Cardiac fibroblast (primary cell): ENCODE results near the gene MKRN1.
"Not testable (repeated sequence)": the region's sequence is repeated elsewhere in the genome, so short reads cannot be mapped to it uniquely, and the experiment has no call there.

Experiments used
- DNase-seq, 2 donors: peaks; one replicate each; pipeline versions ENCODE4 v3.0.0 to v3.0.0-alpha.2; 2010; ENCODE audit warnings: low read depth in 2 of 2
- H3K4me3 ChIP-seq, 2 donors: replicated peaks in 1 of 2; 1 replicate in 1 of 2; 2 replicates in 1 of 2; pipeline ENCODE4 v1.5.1; 2011; ENCODE audit warnings: low read depth in 2 of 2, low read length in 2 of 2, mild to moderate bottlenecking in 2 of 2, moderate library complexity in 1 of 2
- TF ChIP-seq, protein P1 (sequence below): IDR thresholded peaks from one replicate; pipeline ENCODE4 v1.5.1; 2011; ENCODE audit warnings: low read depth, mild to moderate bottlenecking, low read length, inconsistent platforms

MKRN1 gene

DNA sequence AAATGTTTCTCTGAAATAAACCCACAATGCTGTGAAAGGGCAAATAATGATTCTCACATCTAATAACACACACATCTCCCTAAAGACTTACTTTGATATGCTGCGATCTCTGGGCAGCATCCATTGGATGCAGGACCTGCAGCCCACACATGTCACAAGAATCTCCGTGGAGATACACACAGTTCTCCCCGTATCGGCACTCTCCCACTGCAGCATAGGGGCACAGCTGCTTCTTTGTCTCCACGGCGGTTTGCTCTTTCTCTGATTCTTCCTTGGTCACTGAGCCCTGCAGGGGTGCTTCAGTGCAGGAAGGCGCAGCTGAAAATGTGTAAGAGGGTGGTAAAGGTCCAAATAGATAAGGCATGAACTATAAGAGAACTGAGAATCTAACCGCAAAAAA lies 20.4 kb downstream of the MKRN1 start:
- TF ChIP-seq, protein P1, sequence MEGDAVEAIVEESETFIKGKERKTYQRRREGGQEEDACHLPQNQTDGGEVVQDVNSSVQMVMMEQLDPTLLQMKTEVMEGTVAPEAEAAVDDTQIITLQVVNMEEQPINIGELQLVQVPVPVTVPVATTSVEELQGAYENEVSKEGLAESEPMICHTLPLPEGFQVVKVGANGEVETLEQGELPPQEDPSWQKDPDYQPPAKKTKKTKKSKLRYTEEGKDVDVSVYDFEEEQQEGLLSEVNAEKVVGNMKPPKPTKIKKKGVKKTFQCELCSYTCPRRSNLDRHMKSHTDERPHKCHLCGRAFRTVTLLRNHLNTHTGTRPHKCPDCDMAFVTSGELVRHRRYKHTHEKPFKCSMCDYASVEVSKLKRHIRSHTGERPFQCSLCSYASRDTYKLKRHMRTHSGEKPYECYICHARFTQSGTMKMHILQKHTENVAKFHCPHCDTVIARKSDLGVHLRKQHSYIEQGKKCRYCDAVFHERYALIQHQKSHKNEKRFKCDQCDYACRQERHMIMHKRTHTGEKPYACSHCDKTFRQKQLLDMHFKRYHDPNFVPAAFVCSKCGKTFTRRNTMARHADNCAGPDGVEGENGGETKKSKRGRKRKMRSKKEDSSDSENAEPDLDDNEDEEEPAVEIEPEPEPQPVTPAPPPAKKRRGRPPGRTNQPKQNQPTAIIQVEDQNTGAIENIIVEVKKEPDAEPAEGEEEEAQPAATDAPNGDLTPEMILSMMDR = no peak
- no peak for DNase-seq
- H3K4me3 ChIP-seq = no peak overlapping the region

DNA sequence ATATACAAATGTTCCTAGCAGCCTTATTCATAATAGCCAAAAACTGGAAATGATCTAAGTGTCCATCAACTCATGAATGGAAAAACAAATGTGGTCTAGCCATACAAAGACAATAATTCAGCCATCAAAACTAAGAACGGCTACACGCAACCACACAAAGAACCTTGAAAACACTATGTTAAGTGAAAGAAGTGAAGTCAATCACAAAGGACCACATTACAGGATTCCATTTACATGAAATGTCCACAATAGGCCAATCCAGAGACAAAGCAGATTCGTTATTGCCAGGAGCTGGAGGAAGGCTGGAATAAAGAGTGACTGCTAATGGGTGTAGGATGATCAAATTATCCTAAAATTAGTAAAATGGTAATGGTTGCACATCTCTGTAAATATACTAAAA lies 21.1 kb downstream of the MKRN1 start:
- no peak for DNase-seq
- TF ChIP-seq, protein P1 = no peak
- no peak overlapping the region for H3K4me3 ChIP-seq

DNA sequence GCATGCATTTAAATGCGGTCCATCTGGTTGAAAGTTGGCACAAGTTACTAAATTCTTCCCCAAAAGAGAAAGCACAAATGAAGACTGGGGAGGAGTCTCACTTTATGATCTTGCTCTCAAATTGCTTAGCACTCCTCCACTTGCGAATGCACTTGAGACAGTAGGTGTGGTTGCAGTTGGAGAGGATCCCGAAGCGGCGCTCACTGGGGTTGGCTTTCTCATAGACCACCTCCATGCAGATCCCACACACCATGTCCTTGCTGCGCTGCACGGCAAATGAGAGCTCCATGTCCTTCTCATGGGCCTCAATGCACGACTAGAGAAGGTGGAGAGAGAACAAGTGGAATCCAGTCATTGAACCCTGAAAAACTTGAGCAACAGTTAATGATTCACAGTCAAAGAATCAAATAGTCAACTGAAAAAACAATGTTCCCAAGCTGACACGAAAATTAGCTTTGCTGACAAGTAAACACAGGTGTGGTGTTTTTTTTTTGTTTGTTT lies 22.7 kb downstream of the MKRN1 start:
- no peak for DNase-seq
- TF ChIP-seq, protein P1 = no peak
- no peak overlapping the region for H3K4me3 ChIP-seq

DNA sequence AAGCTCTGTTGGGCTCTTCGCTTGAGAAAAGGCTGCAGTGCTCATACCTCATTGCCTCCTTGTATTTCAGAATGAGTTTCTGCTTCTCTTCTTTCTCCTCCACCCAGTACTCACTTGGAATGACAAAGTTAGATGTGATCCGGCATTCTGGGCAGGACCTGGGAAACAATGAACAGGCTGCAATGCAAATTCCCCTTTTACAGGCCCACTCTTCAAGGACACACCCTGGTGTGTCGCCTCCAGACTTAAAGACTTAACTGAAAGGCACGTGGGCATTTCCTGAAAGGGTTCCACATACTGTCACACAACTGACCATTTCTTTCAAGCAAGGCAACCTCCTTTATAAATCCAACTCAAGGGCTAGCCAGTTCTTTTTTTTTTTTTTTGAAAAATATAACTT lies 23.6 kb downstream of the MKRN1 start:
- TF ChIP-seq, protein P1 = no peak
- no peak overlapping the region for H3K4me3 ChIP-seq

DNA sequence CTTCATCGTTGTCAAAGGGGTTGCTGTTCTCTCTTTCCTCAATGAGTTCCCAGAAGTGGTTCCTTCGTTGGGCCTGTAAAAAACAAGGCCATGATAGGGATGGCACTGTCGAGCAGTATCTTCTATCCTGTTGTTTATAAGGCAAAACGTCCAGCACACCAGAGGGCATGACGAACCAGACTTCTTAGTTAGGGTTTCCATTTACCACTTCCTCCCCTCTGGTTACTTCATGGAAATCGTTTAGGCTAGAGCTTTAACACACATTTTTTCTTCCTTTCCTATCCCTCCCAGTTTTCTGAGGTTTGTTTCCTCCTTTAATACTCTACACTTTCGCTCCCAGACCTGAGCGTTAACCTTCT lies 24.7 kb downstream of the MKRN1 start:
- TF ChIP-seq, protein P1 = no peak
- H3K4me3 ChIP-seq = no peak overlapping the region
- DNase-seq = no peak

More for the DNA sequence above, 23.6 kb downstream of the MKRN1 start:
- DNase-seq = no peak

DNA sequence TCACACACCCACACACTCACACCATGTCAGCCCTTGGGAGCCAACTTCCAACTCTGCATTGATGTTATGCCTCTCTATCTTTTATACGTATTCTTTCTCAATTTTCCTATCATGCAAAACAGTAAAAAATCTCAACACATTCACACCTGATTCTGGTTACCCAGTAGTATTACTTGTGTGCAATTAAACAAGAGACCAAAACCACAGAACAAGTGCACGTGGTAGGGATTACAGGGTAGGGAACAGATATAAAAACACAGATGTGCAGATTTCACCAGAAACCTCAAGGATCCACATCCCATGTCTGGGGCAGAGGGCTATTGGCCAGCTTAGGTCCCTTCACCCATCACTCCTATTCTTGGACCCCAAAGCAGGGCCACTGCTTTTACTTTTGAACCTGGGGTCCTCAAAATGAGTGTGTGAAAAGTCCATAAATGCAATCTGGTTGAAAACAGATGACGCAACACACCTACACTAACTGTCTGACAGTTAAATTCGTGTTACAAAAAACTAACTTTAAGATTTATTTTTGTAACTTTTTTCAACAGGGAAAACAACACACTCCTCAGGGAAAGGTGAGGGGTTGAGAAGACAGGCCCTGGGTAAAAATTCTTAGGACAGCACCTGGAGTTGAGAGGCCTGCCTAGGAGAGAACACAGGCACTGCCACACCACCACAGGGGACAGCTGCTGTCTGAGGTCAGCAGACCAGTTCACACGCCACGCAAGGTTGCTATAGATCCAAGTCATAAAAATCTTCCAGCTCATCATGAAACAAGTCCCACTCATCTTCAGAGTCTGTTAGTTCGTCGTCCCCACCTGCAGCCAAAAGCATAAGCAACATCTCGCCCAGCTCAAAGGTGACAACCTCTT lies 25.3 kb downstream of the MKRN1 start:
- DNase-seq, H3K4me3 ChIP-seq: not testable (repeated sequence)

DNA sequence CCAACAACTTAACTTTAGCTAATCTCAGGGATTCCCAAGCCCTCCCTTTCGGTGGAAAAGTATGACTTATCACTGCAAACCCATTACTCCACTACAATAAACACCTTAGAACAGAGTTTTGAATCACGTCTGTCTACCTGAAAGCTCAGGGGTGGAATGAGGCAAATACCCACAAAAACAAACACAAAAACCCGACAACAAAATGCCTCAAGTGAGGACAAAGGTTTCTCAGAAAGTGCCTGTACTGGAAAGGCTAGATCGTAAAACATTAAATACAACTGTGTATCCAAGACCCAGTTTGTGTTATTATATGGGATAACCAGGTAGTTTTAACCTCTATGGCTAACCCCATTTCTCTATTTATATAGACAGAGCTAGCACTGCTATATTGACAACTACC lies 26.0 kb downstream of the MKRN1 start:
- no peak for DNase-seq
- TF ChIP-seq, protein P1 = no peak
- no peak overlapping the region for H3K4me3 ChIP-seq
